Sigmoid colon (tissue), 7 donors: Measurements from ENCODE around the gene MGMT. TPM values are rescaled to one million over a fixed set of nuclear protein-coding genes. Genes with fewer than 3 reads are reported as not detected.

Source experiments
- DNase-seq: peaks from one replicate; pipeline ENCODE4 v3.0.0-alpha.2; 2019
- H3K27ac ChIP-seq, 4 donors: fragments of 200-600 bp; sonication (generic); one replicate each; pipeline ENCODE4 v1.5.1; 2016 to 2019; ENCODE audit warnings: mild to moderate bottlenecking in 1 of 4
- H3K27me3 ChIP-seq, 3 donors: fragments of 200-600 bp; sonication (generic); one replicate each; pipeline ENCODE4 v1.5.1; 2019; ENCODE audit warnings: mild to moderate bottlenecking in 1 of 3
- H3K36me3 ChIP-seq, 4 donors: fragments of 200-600 bp; sonication (generic); one replicate each; pipeline ENCODE4 v1.5.1; 2016 to 2019
- H3K4me1 ChIP-seq, 4 donors: fragments of 200-600 bp; sonication (generic); one replicate each; pipeline ENCODE4 v1.5.1; 2017 to 2019
- H3K4me3 ChIP-seq, 4 donors: fragments of 200-600 bp; sonication (generic); one replicate each; pipeline ENCODE4 v1.5.1; 2017 to 2019; ENCODE audit warnings: mild to moderate bottlenecking in 2 of 4, moderate library complexity in 1 of 4
- H3K9me3 ChIP-seq, 4 donors: fragments of 200-600 bp in 3 of 4; sonication (generic) in 3 of 4; one replicate each; pipeline versions ENCODE4 v1.5.1 to v1.6.1; 2013 to 2019
- EP300 ChIP-seq, 4 donors: sonication (generic); formaldehyde crosslinking; IDR thresholded peaks; one replicate each; pipeline ENCODE4 v1.6.1; 2017; ENCODE audit warnings: antibody characterized with exemption in 4 of 4
- POLR2A ChIP-seq, 2 donors: fragments of 450-650 bp; IDR thresholded peaks; one replicate each; pipeline ENCODE4 v1.6.1; 2016; ENCODE audit warnings: antibody characterized with exemption in 2 of 2, mild to moderate bottlenecking in 2 of 2, moderate library complexity in 2 of 2
- POLR2AphosphoS5 ChIP-seq, 4 donors: sonication (generic); formaldehyde crosslinking; IDR thresholded peaks; one replicate each; pipeline ENCODE4 v1.6.1; 2017; ENCODE audit warnings: antibody characterized with exemption in 4 of 4
- WGBS, 2 donors: extraction: QIAGEN DNeasy Blood & Tissue Kit; methylation state at CpG; one replicate each; pipeline ENCODE4 v1.1.7; 2013; 5-methylcytosine and 5-hydroxymethylcytosine counted together
- intact Hi-C: fragments of 100-400 bp; cut with DNase I; formaldehyde crosslinking; loops from one replicate; pipeline ENCODE4 v1.15.1; 2023
- polyA plus RNA-seq, 3 donors: library from polyadenylated mRNA; stranded (reverse); fragments of 200-250 nt; gene quantifications; one replicate each; pipeline ENCODE4 v1.2.3, GENCODE V29; 2013
- total RNA-seq, 4 donors: library from RNA; depleted of rRNA; stranded (reverse); fragments of >200 nt; gene quantifications; one replicate each; pipeline ENCODE4 v1.1.0, GENCODE V29; 2016
- TF ChIP-seq, protein P1 (sequence below), 4 experiments: fragments of 450-650 bp in 3 of 4; fragments of 200-600 bp in 1 of 4; IDR thresholded peaks; one replicate each; pipeline ENCODE4 v1.5.1; 2016 to 2019; ENCODE audit warnings: antibody characterized with exemption in 4 of 4, mild to moderate bottlenecking in 3 of 4, moderate library complexity in 2 of 4
- donor health status: healthy with polysubstance abuse.
- donor health status: Bipolar disorder and iron deficiency.
- donor health status: healthy.

The MGMT gene
- total and polyA plus RNA-seq, 7 donors, result 7.2 to 40.3 (median 24.3) TPM

DNA sequence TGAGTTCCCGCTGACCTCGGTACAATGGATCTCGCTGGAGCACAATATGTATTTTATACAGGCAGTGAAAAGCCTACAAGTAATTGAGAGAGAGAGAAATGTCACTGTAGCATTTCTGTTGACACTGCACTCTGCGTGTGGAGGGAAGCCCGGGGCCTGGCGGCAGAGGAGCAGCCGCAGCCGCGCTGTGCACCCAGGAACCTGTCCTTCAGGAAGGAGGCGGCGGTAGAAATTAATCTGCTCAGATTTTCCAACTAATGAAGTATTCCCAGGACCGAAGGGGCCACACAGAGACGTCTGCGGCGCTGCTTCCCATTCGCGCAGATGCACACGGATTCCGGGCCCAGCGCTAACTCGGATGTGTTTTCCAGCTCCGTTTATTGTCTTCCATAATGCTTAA lies 327.0 kb downstream of the MGMT start:
- H3K9me3 ChIP-seq, result peaks cover 0 to 7% (median 1%) of the 10 kb centered on the region in 4 donors
- H3K27me3 ChIP-seq, result no peaks in the 10 kb centered on the region
- intact Hi-C loops, result no loop called here
- H3K4me3 ChIP-seq, result no peak overlapping the region
- TF ChIP-seq POLR2A (IDR thresholded peaks at IDR 0.05), result no peak
- H3K27ac ChIP-seq, result no peak overlapping the region
- no peaks in the 10 kb centered on the region for H3K36me3 ChIP-seq
- DNase-seq, result no peak
- H3K4me1 ChIP-seq, result no peaks in the 10 kb centered on the region
- 95 to 96% methylated on average over 22 of the region's 22 CpGs for WGBS, 2 donors

DNA sequence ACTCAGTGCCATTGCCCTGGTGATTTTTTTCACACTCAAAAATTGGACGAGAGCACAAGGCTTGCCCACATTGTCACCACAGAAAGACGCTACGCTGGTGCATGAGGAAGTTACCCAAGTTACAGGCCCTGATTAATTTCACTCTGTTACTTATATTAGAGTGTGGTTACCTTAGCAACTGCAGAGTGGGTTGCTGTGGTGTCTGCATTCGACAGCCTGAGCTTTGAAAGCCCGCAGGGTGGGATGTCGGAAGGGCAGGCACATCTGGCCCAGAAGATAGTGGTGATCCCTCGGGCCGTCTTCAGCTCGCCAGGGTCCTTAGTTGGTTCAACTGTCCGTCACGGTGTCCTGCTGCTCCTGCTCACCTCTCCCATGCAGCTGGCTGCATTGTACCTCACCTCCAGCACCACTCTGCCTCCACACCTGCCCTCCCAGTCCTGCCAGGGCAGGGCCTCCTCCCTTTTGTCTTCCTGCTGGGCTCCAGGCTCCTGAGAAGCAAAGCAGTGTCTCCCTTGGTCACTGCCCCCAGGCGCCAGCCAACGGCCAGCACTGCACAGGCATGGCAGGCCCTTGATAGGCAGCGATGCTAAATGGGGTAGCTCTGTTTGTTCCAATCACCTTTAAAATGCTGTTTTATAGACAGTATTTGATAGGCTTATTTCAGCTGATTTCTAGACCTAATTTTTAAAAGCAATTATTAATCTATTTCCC lies 329.8 kb downstream of the MGMT start:
- intact Hi-C loops, result no loop called here

GRCh38 chr10:129799942-129800341 lies 332.9 kb downstream of the MGMT start:
- intact Hi-C loops, result no loop called here
- Histone ChIP-seq H3K36me3 (no peaks in the 10 kb centered on the region), H3K9me3 (peaks cover 0 to 13% (median 5%) of the 10 kb centered on the region in 4 donors), H3K4me3 (no peak overlapping the region), H3K27ac (no peak overlapping the region), H3K27me3 (no peaks in the 10 kb centered on the region), H3K4me1 (no peaks in the 10 kb centered on the region)
- DNase-seq, result no peak
- TF ChIP-seq EP300 (IDR thresholded peaks at IDR 0.05) (no peak), POLR2A (IDR thresholded peaks at IDR 0.05) (no peak), POLR2AphosphoS5 (IDR thresholded peaks at IDR 0.05) (no peak)
- TF ChIP-seq, protein P1, sequence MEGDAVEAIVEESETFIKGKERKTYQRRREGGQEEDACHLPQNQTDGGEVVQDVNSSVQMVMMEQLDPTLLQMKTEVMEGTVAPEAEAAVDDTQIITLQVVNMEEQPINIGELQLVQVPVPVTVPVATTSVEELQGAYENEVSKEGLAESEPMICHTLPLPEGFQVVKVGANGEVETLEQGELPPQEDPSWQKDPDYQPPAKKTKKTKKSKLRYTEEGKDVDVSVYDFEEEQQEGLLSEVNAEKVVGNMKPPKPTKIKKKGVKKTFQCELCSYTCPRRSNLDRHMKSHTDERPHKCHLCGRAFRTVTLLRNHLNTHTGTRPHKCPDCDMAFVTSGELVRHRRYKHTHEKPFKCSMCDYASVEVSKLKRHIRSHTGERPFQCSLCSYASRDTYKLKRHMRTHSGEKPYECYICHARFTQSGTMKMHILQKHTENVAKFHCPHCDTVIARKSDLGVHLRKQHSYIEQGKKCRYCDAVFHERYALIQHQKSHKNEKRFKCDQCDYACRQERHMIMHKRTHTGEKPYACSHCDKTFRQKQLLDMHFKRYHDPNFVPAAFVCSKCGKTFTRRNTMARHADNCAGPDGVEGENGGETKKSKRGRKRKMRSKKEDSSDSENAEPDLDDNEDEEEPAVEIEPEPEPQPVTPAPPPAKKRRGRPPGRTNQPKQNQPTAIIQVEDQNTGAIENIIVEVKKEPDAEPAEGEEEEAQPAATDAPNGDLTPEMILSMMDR (IDR thresholded peaks at IDR 0.05), result no peak
- WGBS, 2 donors, result 80 to 83% methylated on average over 3 of the region's 3 CpGs

More for the DNA sequence above, 329.8 kb downstream of the MGMT start:
- Histone ChIP-seq H3K27ac (no peak overlapping the region), H3K36me3 (no peaks in the 10 kb centered on the region), H3K4me1 (no peaks in the 10 kb centered on the region), H3K27me3 (no peaks in the 10 kb centered on the region), H3K4me3 (no peak overlapping the region), H3K9me3 (peaks cover 0 to 3% (median 1%) of the 10 kb centered on the region in 4 donors)
- TF ChIP-seq POLR2A (IDR thresholded peaks at IDR 0.05) (no peak), EP300 (IDR thresholded peaks at IDR 0.05) (no peak), POLR2AphosphoS5 (IDR thresholded peaks at IDR 0.05) (no peak)
- TF ChIP-seq, protein P1 (IDR thresholded peaks at IDR 0.05), result no peak
- DNase-seq, result no peak
- 66 to 86% methylated on average over 14 of the region's 14 CpGs for WGBS, 2 donors

DNA sequence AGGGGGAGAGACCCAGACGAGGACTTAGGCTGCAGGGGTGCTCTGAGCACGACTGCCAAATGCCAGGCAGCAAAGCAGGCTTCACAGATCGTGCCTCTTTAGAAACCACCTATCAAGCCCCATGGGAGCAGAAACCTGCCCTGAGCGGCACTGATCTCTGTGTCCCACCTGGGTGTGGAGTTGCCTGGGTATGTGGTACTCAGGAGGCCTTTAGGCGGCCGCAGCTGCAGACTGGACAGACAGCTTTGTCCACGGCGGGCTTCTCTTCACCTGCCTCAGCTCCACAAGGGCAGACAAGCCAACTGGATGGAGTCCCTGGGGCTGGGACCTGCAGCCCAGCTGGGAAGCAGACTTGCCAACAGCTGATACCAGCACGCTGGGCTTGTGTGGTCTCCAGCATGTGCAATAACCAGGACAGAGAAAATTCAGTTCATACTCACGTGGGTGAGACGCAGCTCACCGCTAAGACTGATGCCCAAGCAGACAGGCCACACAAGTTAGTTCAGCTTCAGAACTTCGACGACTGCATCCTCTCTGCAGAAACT lies 333.8 kb downstream of the MGMT start:
- no peak for DNase-seq
- Histone ChIP-seq H3K9me3 (peaks cover 0 to 18% (median 5%) of the 10 kb centered on the region in 4 donors), H3K27me3 (no peaks in the 10 kb centered on the region), H3K4me1 (no peaks in the 10 kb centered on the region), H3K27ac (no peak overlapping the region), H3K36me3 (no peaks in the 10 kb centered on the region), H3K4me3 (no peak overlapping the region)
- intact Hi-C loops, result no loop called here
- 76 to 77% methylated on average over 14 of the region's 14 CpGs for WGBS, 2 donors
- TF ChIP-seq POLR2A (IDR thresholded peaks at IDR 0.05) (no peak), POLR2AphosphoS5 (IDR thresholded peaks at IDR 0.05) (no peak), EP300 (IDR thresholded peaks at IDR 0.05) (no peak)
- TF ChIP-seq, protein P1 (IDR thresholded peaks at IDR 0.05), result no peak

- Histone ChIP-seq H3K4me3 (no peak overlapping the region), H3K27ac (no peak overlapping the region), H3K27me3 (peaks cover 0 to 8% (median 0%) of the 10 kb centered on the region in 3 donors), H3K9me3 (peaks cover 0 to 27% (median 3%) of the 10 kb centered on the region in 4 donors), H3K36me3 (no peaks in the 10 kb centered on the region), H3K4me1 (no peaks in the 10 kb centered on the region)
- TF ChIP-seq, protein P1 (IDR thresholded peaks at IDR 0.05), result no peak
- TF ChIP-seq EP300 (IDR thresholded peaks at IDR 0.05) (no peak), POLR2AphosphoS5 (IDR thresholded peaks at IDR 0.05) (no peak), POLR2A (IDR thresholded peaks at IDR 0.05) (no peak)
- WGBS, 2 donors, result 74 to 86% methylated on average over 7 of the region's 7 CpGs
- intact Hi-C loops, result no loop called here
- no peak for DNase-seq
Observed at GRCh38 chr10:129807211-129807610, 340.2 kb downstream of the MGMT start.
